ENCODE measurements around the gene IMPDH1.

Gene IMPDH1

GRCh38 chr7:128357217-128357613, 52.6 kb downstream of the IMPDH1 start:
- DNase-seq: no peak

DNA sequence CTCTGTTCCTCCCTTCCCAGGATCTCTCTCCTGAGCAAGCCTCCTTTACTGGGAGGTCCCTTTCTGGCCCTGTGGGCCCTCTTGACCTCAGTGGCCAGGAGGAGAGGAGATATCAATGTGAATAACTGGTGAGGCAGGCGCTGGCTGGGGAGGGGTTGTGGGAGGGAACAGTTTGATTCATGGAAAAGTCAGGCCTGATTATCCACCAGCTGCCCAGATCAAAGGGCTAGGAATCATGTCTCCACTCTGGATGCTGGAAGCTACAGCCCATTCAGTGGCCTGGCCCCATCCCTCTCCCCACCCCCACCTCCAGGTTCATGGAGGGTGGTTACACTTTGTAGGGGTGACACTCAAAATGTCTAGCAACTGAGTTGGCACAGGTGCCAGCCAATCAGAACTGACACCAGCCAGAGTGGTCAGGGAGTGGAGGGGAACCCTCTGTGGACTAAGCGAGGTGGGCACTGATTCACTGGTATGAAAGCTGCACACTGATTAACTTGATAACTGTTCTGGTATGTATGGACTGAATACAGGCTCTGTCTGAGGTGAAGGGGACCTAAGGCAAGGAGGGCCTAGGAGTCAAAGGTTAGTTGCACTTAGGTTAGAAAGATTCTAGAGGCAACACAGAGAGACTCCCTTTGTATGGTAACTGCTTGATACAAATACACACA, 53.1 kb downstream of the IMPDH1 start:
- no peak for DNase-seq

GRCh38 chr7:128353610-128354009, 56.2 kb downstream of the IMPDH1 start:
- DNase-seq: no peak

GRCh38 chr7:128353189-128353588, 56.6 kb downstream of the IMPDH1 start:
- no peak for DNase-seq

- no peak for DNase-seq
These were observed 57.1 kb downstream of the IMPDH1 start for GRCh38 chr7:128352636-128353035.

- peak; percentile 42 for DNase-seq
These were observed 57.6 kb downstream of the IMPDH1 start for GRCh38 chr7:128352153-128352537.

DNA sequence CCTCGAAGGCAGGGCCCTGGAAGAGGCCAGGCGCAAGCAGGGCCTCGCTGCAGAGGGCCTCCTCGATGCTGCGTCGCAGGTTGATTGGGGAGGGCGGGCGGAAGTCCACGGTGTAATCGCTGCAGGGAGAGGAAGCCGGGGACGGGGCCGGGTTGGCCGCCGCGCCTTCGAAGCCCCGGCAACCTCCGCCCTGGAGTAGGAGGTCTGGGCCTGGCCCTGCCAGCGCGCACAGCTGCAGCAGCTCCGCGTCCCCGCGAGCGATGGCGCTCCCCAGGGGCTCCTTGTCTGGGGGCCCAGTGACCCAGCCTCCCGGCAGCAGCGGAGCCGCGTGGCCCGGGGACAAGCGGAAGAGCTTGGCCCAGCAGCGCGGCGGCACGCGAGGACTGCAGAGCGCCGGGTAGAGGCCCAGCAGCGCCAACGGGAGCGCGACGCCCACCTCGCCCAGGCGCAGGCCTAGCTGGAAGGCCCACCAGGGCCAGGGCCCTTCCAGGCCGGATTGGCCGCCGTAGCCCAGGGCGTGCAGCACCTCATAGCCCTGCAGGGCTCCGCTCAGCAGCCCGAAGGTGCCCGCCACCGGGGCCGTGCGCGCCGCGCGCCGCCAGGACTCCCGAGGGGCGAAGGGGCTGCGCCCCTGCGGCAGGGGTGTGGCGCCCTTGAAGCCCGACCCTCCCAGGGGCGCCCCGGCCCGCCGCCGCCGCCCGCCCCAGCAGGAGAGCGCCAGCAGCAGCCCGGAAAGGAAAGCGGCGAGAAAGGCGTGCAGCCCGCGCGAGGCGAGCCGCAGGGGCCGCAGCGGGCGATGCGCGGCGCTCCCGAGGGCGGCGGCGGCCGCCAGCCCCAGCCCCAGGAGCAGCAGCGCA, 58.3 kb downstream of the IMPDH1 start:
- no peak for DNase-seq

- no peak for DNase-seq
These were observed 59.0 kb downstream of the IMPDH1 start for GRCh38 chr7:128350708-128351295.

GRCh38 chr7:128349466-128349825, 60.3 kb downstream of the IMPDH1 start:
- DNase-seq: no peak

- DNase-seq: peak; percentile 41
These were observed 62.1 kb downstream of the IMPDH1 start for GRCh38 chr7:128347647-128348097.

- DNase-seq: no peak
These were observed 65.4 kb downstream of the IMPDH1 start for GRCh38 chr7:128344431-128344774.

GRCh38 chr7:128343554-128344430, 66.0 kb downstream of the IMPDH1 start, which contains the start of gene RBM28:
Gene RBM28 (minus strand): TSS chr7:128343908. CDS start chr7:128343793, 115 bp downstream.
- peak; percentile 91 for DNase-seq
